Effector memory CD8-positive, alpha-beta T cell (primary cell): ENCODE results near the gene MC1R.

ENCODE experiments used
- ATAC-seq: fragments of 150-1000 bp; cut with Tn5 transposase; replicated peaks from 2 replicates; pipeline ENCODE4 v1.10.0; 2021; ENCODE audit warnings: mild to moderate bottlenecking, moderate library complexity
- DNase-seq, 3 experiments: peaks; one replicate each; pipeline ENCODE4 v3.0.0; 2021
- H3K27ac Mint-ChIP-seq, 2 donors: one replicate each; pipeline ENCODE4 v1.8.0; 2022; ENCODE audit warnings: mild to moderate bottlenecking in 2 of 2, mixed read lengths in 2 of 2, moderate library complexity in 2 of 2
- H3K27me3 Mint-ChIP-seq, 2 donors: one replicate each; pipeline ENCODE4 v1.8.0; 2022; ENCODE audit warnings: mixed read lengths in 2 of 2
- H3K36me3 Mint-ChIP-seq: one replicate; pipeline ENCODE4 v1.8.0; 2022; ENCODE audit warnings: mild to moderate bottlenecking, moderate library complexity, mixed read lengths; ENCODE audit not compliant: insufficient read depth
- H3K4me1 Mint-ChIP-seq, 2 donors: one replicate each; pipeline ENCODE4 v1.8.0; 2022; ENCODE audit warnings: low read depth in 2 of 2, mixed read lengths in 2 of 2
- H3K4me3 Mint-ChIP-seq, 2 donors: one replicate each; pipeline ENCODE4 v1.8.0; 2022; ENCODE audit warnings: mild to moderate bottlenecking in 2 of 2, mixed read lengths in 2 of 2, moderate library complexity in 2 of 2
- H3K9me3 Mint-ChIP-seq, 2 donors: one replicate each; pipeline ENCODE4 v1.8.0; 2022; ENCODE audit warnings: mixed read lengths in 2 of 2

The MC1R gene

DNA sequence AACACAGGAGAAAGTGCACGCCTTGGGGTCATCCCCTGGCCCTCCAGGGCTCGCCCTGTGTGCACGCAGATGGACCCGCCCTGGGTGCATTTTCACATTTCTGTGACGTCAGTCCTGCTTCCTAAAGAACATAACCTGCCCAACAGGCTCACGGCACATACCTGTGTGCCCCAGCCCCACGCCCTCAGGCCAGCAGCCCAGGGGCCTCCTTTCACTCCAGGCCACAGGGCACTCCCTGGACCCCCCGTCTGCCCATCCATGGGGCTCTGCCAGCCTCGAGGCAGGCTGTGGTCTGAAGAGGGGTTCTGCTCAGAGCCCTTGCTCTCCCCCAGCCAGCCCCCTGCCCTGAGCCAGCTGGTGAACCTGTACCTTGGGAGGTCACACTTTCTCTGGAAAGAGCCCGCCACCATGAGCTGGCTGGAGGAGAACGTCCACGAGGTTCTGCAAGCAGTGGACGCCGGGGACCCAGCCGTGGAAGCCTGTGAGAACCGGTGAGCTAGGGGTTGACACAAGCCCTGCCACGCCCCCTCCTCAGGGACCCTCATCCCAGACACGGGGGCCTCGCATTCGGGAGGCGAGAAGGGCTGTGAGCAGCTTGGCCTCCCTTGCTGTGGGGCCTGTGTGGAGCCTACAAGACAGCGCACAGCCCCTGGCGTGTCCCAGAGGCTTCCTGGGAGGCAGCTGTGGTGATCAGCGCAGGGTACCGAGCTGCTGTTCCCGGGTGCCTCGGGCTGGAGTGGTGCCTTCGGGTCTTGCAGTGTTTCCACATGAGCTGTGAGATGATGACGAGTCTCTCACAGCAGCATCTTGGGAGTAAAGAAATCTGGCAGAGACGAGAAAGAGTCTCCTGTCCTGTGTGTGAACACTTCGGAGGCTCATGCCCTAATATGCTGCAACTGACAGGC, 13.8 kb upstream of the MC1R start:
- Mint-ChIP-seq H3K27me3 (no peaks in the 10 kb centered on the region), H3K9me3 (no peaks in the 10 kb centered on the region), H3K27ac (peak overlapping the region in 1 of 2 donors; percentile 65), H3K36me3 (peaks cover 62% of the 10 kb centered on the region), H3K4me1 (no peaks in the 10 kb centered on the region), H3K4me3 (no peak overlapping the region)
- DNase-seq: no peak
- no peak for ATAC-seq

DNA sequence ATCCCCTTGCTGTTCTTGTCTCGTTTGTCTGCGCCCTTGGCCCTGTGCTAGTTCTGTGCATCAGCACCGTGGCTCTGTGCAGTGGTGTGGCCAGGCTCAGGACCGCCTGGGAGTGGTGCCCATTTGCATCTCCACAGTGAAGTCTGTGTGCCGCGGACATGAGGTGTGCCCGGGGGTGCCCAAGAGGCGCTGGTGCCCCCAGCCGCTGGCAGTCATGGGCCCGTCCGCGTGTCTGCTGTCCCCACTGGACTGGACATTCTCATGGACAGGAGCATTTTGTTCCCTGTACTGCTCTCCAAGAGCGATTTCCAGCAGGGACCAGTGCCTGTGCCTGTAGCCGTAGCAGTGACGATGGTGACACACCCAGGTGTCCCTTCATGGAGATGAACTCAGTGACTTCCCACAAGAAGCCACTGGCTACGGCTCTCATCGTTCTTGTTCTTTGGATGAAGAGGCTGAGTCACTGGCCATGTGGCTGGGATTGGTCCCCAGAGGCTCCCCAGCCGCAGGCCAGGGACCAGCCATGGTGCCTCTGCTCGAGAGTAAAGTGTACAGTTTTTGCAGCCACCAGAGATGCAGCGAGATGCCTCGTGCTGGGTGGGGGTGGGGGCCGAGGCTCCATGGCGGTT, 13.0 kb upstream of the MC1R start:
- Mint-ChIP-seq H3K27ac (peak overlapping the region in 1 of 2 donors; percentile 65), H3K9me3 (no peaks in the 10 kb centered on the region), H3K4me1 (peaks cover 0 to 3% of the 10 kb centered on the region in 2 donors), H3K4me3 (no peak overlapping the region), H3K27me3 (no peaks in the 10 kb centered on the region), H3K36me3 (peaks cover 55% of the 10 kb centered on the region)
- ATAC-seq (no peak), DNase-seq (no peak)

DNA sequence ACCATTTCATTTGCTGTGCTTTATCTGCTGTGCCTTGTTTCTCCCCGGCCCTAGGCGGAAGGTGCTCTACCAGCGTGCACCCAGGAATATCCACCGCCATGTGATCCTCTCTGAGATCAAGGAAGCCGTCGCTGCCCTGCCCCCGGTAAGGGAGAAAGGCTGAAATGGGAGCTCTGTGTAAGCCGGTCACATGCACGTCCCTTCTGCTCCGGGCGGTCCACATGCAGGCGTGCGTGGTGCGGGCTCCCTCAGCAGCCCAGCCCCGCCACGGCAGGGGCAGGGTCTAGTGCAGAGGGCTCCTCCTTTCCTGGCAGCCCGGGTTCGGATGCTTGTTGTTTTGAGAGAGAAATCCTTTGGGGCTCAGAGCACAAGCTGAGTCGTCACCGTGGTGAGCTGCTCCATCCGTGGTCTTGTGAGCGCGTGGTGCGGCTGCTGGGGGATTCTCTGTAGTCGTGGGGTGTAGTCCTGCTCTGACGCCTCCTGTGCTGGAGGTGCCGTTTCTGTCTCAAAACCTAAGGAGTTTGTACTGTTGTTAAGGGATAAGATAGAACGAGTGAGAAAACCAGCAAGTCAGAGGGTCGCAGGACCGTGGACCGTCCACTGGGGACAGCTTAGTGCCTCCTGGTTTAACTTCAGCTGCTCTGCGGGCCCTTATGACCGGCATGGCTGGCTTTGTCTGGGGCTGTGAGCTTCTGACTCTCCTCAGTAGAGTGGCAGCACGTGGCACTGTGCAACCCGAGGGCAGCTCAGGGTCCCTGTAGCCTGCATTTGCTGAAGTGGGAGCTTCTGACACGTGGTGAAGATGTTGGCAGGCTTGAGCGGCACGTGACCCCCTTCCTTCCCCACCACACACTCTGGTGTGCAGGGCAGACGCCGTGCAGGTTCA, 12.3 kb upstream of the MC1R start:
- Mint-ChIP-seq H3K36me3 (peaks cover 52% of the 10 kb centered on the region), H3K27me3 (no peaks in the 10 kb centered on the region), H3K4me1 (peaks cover 2 to 6% of the 10 kb centered on the region in 2 donors), H3K9me3 (no peaks in the 10 kb centered on the region), H3K4me3 (no peak overlapping the region), H3K27ac (peak overlapping the region in 1 of 2 donors; percentile 65)
- peak; percentile 38 for ATAC-seq
- no peak for DNase-seq

DNA sequence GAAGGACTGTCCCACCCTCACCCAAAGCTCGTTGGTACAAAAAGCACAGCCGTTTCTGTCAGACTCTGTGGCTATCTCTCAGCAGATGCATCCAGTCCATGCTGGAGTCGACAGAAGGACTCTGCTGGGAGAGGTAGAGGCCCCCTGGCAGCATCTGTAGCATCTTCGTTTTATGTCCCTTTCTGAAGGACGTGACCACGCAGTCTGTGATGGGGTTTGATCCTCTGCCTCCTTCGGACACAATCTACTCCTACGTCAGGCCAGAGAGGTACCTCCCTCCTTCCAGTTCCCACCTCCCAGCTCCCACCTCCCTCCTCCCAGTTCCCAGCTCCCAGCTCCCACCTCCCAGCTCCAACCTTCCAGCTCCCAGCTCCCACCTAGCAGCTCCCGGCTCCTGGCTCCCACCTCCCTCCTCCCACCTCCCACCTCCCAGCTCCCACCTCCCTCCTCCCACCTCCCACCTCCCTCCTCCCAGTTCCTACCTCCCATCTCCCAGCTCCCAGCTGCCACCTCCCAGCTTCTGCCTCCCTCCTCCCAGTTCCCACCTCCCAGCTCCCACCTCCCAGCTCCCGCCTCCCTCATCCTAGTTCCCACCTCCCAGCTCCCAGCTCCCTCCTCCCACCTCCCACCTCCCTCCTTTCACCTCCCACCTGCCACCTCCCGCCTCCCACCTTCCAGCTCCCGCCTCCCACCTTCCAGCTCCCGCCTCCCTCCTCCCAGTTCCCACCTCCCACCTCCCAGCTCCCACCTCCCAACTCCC, 11.4 kb upstream of the MC1R start:
- peaks cover 3 to 7% of the 10 kb centered on the region in 2 donors for H3K4me1 Mint-ChIP-seq
- peaks cover 59% of the 10 kb centered on the region for H3K36me3 Mint-ChIP-seq
- H3K27me3 Mint-ChIP-seq: no peaks in the 10 kb centered on the region
- no peaks in the 10 kb centered on the region for H3K9me3 Mint-ChIP-seq
- ATAC-seq (no peak), DNase-seq (no peak)
- no peak overlapping the region for H3K4me3 Mint-ChIP-seq
- no peak overlapping the region for H3K27ac Mint-ChIP-seq

DNA sequence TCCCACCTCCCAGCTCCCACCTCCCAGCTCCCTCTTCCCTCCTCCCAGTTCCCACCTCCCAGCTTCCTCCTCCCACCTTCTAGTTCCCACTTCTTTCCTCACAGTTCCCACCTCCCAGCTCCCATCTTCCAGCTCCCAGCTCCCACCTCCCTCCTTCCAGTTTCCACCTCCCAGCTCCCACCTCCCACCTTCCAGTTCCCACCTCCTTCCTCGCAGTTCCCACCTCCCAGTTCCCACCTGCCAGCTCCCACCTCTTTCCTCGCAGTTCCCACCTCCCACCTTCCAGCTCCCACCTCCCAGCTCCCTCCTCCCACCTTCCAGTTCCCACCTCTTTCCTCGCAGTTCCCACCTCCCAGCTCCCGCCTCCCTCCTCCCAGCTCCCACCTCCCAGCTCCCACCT, 10.4 kb upstream of the MC1R start:
- Mint-ChIP-seq H3K9me3 (no peaks in the 10 kb centered on the region), H3K4me3 (no peak overlapping the region), H3K27me3 (no peaks in the 10 kb centered on the region), H3K27ac (peak overlapping the region in 1 of 2 donors; percentile 44), H3K4me1 (peaks cover 6 to 7% of the 10 kb centered on the region in 2 donors), H3K36me3 (peaks cover 54% of the 10 kb centered on the region)
- ATAC-seq (no peak), DNase-seq (no peak)

DNA sequence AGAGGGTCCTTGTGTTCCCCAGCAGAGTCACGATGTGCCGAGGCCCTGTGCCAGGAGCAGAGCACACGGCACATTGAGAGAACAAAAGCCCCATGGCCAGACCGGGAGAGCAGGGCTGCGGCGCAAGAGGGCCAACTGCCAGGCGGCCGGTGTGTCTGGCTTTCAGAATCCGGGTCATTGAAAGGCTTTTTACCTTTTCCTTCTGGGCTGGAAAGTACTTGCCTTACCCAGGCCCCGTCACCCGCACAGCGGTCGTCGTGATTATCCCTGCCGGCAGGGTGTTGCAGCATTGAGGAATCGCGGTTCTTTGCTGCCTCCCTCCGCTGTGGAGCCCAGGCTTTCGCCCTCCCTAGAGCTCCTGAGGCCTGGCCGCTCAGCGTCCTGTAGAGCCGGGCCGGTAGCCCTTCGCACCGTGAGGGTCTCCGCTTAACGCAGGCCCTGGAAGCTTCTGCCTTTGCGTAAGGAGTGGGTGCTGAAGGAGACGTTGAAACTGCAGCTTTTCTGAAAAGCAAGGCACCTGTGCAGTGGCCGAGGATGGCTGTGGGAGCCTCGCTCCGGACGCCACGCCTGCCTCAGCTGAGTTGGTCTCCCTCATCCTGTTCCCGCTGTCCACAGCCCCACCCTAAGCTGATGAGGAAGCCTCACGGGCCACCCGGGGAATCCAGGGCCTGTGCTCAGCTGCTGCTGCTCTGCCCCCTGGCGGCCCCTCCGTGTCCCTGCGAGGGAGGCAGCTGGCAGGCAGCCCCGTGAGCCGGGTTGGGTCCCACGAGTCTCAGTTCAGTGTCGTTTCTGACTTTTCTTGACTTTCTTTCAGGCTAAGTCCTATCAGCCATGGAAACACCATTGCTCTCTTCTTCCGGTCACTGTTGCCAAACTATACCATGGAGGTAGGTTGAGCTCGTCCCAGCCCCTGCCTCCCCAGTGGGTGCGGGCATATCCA, 8.6 kb upstream of the MC1R start:
- DNase-seq: peak; percentile 55 to 67 (median 63)
- Mint-ChIP-seq H3K36me3 (peaks cover 37% of the 10 kb centered on the region), H3K4me3 (no peak overlapping the region), H3K27ac (peak overlapping the region in 1 of 2 donors; percentile 13), H3K4me1 (peaks cover 13% of the 10 kb centered on the region in 2 donors), H3K27me3 (no peaks in the 10 kb centered on the region), H3K9me3 (no peaks in the 10 kb centered on the region)
- peak; percentile 86 for ATAC-seq

DNA sequence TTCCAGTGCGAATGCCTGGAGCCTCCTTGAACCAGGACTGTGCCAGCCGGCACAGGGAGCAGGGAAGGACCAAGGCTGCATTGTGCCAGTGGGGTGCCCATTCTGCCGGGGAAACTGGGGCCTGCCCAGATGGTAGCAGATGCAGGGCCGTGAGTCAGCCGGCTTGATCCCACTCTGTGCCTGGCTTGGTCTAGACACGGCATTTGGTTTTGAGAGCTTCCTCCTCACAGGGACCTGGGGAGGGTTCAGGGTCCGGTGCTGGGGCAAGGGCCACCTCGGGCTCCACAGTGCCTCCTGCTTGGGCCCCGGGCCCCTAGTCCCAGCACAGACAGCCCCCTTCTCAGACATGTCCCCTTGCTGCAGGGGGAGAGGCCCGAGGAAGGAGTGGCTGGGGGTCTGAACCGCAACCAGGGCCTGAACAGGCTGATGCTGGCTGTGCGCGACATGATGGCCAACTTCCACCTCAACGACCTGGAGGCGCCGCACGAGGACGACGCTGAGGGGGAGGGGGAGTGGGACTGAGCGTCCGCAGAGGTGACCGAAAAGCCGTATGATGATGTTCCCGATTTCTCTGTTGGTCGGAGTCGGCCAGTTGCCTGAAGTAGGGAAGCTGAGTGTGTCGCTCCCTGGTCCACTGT, 7.8 kb upstream of the MC1R start:
- Mint-ChIP-seq H3K36me3 (peaks cover 36% of the 10 kb centered on the region), H3K4me1 (peaks cover 13 to 14% of the 10 kb centered on the region in 2 donors), H3K27ac (peak overlapping the region in 1 of 2 donors; percentile 13), H3K4me3 (no peak overlapping the region), H3K9me3 (no peaks in the 10 kb centered on the region), H3K27me3 (no peaks in the 10 kb centered on the region)
- DNase-seq (no peak), ATAC-seq (no peak)

DNA sequence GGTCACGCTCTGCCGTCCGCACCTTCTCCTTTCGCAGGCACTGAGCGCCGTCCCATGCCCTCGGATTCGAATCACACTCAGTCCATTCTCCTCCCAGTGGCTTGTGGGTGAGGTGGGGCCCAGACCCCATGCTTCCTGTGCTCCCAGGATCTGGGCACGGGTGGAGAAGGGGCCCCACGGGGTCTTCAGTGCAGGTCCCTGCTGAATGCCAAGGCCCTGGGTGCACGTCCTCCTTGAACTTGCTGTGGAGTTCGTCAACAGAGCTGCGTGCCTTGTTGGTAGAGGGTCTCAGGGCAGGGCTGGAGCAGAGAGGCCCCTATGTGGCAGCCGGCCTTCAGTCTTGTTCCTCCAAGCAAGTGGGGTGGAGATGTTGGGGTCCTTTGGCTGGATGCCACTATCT, 7.3 kb upstream of the MC1R start:
- H3K4me1 Mint-ChIP-seq: peaks cover 13 to 14% of the 10 kb centered on the region in 2 donors
- DNase-seq (no peak), ATAC-seq (no peak)
- H3K9me3 Mint-ChIP-seq: no peaks in the 10 kb centered on the region
- H3K27ac Mint-ChIP-seq: no peak overlapping the region
- H3K36me3 Mint-ChIP-seq: peaks cover 33% of the 10 kb centered on the region
- H3K4me3 Mint-ChIP-seq: no peak overlapping the region
- H3K27me3 Mint-ChIP-seq: no peaks in the 10 kb centered on the region

DNA sequence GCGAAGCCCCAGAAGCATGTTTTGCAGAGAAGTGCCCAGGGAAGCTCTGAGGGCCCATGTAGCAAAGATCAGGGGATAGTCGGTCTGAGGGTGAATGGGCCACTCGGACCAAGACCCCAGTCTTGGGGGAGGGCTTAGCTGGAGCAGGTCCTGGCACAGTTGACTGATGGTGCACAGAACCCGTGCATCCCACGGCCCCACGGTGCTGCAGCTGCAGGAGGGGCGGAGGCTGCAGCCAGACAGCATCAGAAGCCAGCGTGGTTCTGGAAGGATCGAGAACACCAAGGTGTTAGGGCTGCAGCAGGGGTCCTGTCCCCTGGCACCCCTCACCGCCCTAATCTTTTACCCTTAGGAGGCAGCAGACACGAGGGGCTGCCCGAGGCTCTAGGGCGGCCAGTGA, 6.5 kb upstream of the MC1R start:
- Mint-ChIP-seq H3K4me1 (peaks cover 13 to 14% of the 10 kb centered on the region in 2 donors), H3K36me3 (peaks cover 33% of the 10 kb centered on the region), H3K4me3 (no peak overlapping the region), H3K27me3 (no peaks in the 10 kb centered on the region), H3K27ac (no peak overlapping the region), H3K9me3 (no peaks in the 10 kb centered on the region)
- DNase-seq (no peak), ATAC-seq (no peak)

DNA sequence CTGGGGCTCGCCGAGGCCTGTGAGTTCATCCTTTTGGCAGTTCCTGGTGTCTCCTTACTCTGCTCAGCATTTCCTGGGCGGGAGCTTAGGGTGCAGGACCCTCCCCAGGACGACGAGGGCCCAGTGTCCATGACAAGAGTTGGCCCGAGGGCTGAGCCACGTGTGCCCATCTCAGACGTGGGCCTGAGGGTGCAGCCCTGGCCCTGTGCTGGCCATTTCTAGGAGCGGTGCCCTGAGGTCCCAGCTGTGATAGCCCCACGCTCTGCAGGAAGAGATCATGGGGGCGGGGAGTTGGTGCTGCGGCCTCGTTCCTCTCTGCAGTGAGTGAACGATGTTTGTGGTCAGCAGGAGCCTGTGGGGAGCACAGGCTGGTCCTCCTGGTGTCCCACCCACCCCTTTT, 6.0 kb upstream of the MC1R start:
- Mint-ChIP-seq H3K27ac (no peak overlapping the region), H3K27me3 (no peaks in the 10 kb centered on the region), H3K4me1 (peaks cover 15 to 16% of the 10 kb centered on the region in 2 donors), H3K36me3 (peaks cover 33% of the 10 kb centered on the region), H3K9me3 (no peaks in the 10 kb centered on the region), H3K4me3 (no peak overlapping the region)
- ATAC-seq (no peak), DNase-seq (no peak)

DNA sequence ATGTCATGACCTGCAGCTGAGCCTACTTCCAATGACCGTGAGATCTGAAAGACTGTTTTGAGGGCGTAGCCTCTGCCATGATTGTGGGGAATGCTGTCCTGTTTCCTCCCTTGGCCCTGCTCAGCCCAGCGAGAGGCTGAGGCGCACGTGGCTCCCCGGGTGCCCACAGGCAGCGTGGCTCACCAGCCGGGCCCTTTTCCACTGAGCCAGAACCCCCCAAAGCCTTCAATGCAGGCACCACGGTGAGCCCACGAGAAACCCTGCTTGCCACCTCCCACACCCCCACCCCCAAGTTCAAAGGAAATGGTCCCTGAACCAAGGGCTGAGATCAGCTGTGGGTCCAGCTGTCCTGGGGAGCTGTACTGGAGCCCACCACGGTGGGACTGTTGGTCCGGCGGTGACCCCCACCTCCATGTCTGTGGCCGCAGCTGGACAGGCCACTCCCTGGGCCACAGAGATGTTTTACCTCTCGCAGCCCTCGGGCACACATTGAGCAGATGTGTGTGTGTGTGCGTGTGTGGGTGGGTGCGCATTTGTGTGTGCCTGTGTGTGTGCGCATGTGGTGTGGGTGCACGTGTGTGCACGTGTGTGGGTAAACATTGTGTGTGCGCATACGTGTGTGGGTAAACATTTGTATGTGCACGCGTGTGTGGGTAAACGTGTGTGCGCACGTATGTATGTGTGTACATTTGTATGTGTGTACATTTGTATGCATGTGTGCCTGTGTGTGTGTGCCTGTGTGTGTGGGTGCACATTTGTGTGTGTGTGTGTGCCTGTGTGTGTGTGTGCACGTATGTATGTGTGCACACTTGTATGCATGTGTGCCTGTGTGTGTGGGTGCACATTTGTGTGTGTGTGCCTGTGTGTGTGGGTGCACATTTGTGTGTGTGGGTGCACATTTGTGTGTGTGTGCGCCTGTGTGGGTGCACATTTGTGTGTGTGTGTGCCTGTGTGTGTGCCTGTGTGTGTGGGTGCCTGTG, 5.0 kb upstream of the MC1R start:
- Mint-ChIP-seq H3K4me3 (no peak overlapping the region), H3K27ac (no peak overlapping the region), H3K27me3 (peaks cover 0 to 5% of the 10 kb centered on the region in 2 donors), H3K36me3 (peaks cover 35% of the 10 kb centered on the region), H3K4me1 (peaks cover 21% of the 10 kb centered on the region in 2 donors), H3K9me3 (no peaks in the 10 kb centered on the region)
- ATAC-seq (no peak), DNase-seq (no peak)
